ENCODE results near the gene FXYD2.

FXYD2 gene

DNA sequence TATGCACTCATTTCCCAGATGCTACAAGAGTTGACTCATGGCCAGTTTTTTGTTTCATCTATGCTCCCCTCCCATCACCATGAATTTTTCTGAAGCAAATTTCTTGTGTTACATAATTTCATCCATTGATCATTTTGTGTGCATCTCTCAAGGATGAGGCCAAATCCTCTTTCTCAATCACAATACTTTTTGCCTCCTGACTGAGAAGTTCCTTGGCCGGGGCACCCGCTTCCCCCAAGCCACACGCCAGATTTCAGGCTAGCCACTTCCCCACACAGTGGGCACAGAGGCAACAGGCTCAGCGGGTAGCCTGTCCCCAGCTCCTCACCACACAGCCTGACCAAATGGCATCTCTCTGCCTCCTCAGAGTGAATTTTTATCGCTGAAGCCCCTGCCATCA is 17.7 kb downstream of the FXYD2 start:
- TF ChIP-seq CTCF (IDR thresholded peaks at IDR 0.05; ENCODE audit: borderline replicate concordance, insufficient read depth, low read depth, low read length), result no peak

GRCh38 chr11:117805045-117805444 is 19.5 kb downstream of the FXYD2 start:
- H3K4me3 ChIP-seq (ENCODE audit: low read depth, low read length), result no peak overlapping the region
- no peak for TF ChIP-seq CTCF (IDR thresholded peaks at IDR 0.05; ENCODE audit: borderline replicate concordance, insufficient read depth, low read depth, low read length)

More for the DNA sequence above, 17.7 kb downstream of the FXYD2 start:
- H3K4me3 ChIP-seq (ENCODE audit: low read depth, low read length), result no peak overlapping the region

GRCh38 chr11:117803896-117804295 is 20.6 kb downstream of the FXYD2 start:
- TF ChIP-seq CTCF (IDR thresholded peaks at IDR 0.05; ENCODE audit: borderline replicate concordance, insufficient read depth, low read depth, low read length), result no peak
- no peak overlapping the region for H3K4me3 ChIP-seq (ENCODE audit: low read depth, low read length)

DNA sequence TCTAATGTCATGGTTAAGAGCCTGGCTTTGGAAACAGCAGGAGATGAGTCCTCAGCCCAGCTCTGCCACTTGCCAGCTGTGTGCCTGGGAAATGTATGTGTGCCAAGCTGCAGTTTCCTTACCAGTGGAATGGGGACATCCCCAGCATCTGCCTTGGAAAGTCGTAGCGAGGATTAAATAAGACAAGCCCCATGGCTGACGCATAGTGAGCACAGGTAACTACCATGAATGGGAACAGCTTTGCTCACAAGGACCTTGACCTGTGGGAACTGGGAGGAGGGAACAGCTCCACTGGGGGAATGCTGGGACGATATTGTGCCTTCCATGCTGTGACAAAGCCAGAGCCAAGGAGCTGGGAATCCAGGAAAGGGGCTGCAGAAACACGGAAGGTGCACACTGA is 24.9 kb downstream of the FXYD2 start:
- H3K4me3 ChIP-seq (ENCODE audit: low read depth, low read length), result no peak overlapping the region
- no peak for TF ChIP-seq CTCF (IDR thresholded peaks at IDR 0.05; ENCODE audit: borderline replicate concordance, insufficient read depth, low read depth, low read length)

DNA sequence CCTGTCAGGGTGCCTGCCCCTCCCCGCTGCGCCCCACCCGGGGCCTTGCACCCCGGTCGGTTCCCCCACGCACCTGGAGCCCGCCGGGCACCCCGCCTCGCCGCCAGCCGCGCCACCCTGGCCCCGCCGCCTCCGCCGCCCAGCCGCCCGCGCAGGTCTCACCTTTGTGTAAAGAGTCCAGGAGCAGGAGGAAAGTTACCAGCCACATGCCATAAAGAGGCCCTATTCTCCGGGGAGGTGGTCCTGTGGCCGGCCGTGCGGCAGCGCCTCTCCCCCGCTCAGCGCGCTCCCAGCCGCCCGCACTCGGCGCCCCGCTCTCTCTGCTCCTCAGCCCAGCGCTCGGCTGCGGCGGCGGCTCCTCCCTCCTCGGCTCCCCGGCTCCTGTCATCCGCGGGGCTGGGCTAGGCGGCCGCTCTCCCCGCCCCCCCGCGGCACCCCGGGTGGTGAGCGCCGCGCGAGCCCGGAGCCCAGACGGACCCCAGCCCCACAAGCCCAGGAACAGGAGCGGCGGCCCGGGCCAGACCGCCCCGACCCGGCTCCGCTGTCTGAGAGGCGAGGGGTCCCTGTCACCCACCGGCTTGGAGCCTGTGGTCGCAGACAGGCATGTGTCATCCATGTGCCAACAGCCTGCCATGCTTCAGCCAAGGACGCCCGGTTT is 27.5 kb downstream of the FXYD2 start, which contains the start of gene DSCAML1:
Gene DSCAML1, minus strand, starts transcription at position 345 of the 658 bp plus-strand sequence. Its CDS starts 137 bp downstream, at position 208.
- H3K4me3 ChIP-seq (ENCODE audit: low read depth, low read length), result no peak within 1 kb of the TSS
- no peak for TF ChIP-seq CTCF (IDR thresholded peaks at IDR 0.05; ENCODE audit: borderline replicate concordance, insufficient read depth, low read depth, low read length)

- H3K4me3 ChIP-seq (ENCODE audit: low read depth, low read length), result no peak overlapping the region
- no peak for TF ChIP-seq CTCF (IDR thresholded peaks at IDR 0.05; ENCODE audit: borderline replicate concordance, insufficient read depth, low read depth, low read length)
These were observed 28.1 kb downstream of the FXYD2 start for GRCh38 chr11:117796456-117796871.
